ENCODE results near the gene GPR141.

DNA sequence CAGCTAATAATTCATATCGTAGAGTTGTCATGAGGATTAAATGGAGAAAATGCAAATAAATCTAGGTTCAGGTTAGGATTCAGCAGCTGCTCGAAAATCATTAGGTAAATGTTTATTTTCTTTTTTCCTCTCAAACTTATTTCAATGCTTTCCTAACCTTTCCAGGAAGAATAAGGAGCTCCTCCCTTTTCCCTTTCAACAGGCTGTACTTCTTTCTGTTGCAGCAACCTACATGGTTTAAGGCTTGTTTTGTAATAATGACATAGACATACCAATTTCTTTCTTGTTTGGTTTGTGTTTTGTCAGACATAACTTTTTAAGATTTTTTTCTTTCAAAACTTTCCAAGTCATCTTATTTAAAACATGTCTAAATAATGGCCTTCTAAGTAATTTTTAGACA is 18.2 kb downstream of the GPR141 start:
- TF ChIP-seq ZKSCAN8 (CRISPR knock-in tag; IDR thresholded peaks at IDR 0.05; ENCODE audit: borderline replicate concordance) (no peak), ZNF274 (CRISPR knock-in tag; IDR thresholded peaks at IDR 0.05) (no peak), POLR2A (IDR thresholded peaks at IDR 0.05; ENCODE audit: insufficient read depth in 1 of 2, low read depth in 2 of 2, low read length in 2 of 2) (no peak)
